Measurements from ENCODE around the gene ITGB8.

The ITGB8 gene

DNA sequence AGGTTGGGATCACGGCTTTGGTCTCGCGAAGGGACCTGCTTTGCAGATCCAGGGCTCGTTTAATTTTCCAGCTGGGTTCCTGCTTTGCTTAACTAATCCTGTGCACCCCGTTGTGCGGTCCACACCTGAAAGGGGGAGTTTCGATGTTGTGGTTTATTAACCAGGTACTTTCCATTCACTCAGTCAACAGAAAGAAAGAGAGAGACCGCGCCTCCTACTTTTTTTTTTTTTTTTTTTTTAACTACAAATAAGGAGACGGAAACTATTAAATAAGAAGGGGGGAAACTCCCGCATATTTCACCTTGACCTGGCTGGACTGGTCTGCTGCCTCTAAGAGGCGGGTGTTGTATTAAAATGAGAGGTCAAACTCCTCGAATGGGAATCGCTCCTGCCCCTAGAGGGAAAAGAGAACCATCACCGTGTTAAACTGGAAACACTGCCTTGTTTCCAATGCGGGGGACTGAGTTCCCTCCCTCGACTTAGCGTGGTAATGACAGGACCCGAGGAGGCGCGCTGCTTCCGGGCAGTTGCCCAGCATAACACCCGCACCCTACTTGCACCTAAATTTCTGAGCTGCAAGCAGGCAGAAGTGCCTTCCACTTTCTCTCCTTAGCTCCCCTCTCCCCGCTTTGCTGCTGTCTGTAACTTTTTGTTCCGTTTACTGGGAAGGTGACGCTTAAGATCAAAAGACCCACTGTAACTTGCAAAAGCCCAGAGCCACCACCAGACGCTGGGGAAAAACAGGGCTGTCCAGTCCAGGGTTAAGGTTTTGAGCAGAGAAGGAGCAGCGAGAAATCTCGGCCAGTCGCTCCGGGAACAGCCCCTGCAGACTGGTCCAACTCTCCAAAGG is 1.1 kb upstream of the ITGB8 start:
- Histone ChIP-seq H3K4me3 (ENCODE audit: low read depth in 1 of 2, low read length in 2 of 2) (no peak overlapping the region), H3K9me3 (ENCODE audit: insufficient read depth, low read length, severe bottlenecking) (no peaks in the 10 kb centered on the region), H3K27me3 (ENCODE audit: insufficient read depth, low read length, poor library complexity) (no peaks in the 10 kb centered on the region), H3K4me2 (ENCODE audit: insufficient read depth, low read length) (no peak overlapping the region), H2AFZ (ENCODE audit: low read depth, low read length) (no peak overlapping the region), H3K9ac (ENCODE audit: low read depth, low read length) (no peak overlapping the region), H4K20me1 (ENCODE audit: insufficient read depth, low read length) (no peaks in the 10 kb centered on the region), H3K27ac (ENCODE audit: low read length) (no peak overlapping the region), H3K4me1 (ENCODE audit: insufficient read depth, low read length) (no peaks in the 10 kb centered on the region), H3K36me3 (ENCODE audit: insufficient read depth, low read length) (no peaks in the 10 kb centered on the region), H3K79me2 (ENCODE audit: insufficient read depth, low read length) (no peaks in the 10 kb centered on the region)
- ATAC-seq (ENCODE audit: insufficient read depth, low read depth) (no peak), DNase-seq (no peak)
- no peak for TF ChIP-seq EZH2 (IDR thresholded peaks at IDR 0.05; ENCODE audit: borderline replicate concordance, low read depth, low read length, severe bottlenecking)
- TF ChIP-seq, protein P1, sequence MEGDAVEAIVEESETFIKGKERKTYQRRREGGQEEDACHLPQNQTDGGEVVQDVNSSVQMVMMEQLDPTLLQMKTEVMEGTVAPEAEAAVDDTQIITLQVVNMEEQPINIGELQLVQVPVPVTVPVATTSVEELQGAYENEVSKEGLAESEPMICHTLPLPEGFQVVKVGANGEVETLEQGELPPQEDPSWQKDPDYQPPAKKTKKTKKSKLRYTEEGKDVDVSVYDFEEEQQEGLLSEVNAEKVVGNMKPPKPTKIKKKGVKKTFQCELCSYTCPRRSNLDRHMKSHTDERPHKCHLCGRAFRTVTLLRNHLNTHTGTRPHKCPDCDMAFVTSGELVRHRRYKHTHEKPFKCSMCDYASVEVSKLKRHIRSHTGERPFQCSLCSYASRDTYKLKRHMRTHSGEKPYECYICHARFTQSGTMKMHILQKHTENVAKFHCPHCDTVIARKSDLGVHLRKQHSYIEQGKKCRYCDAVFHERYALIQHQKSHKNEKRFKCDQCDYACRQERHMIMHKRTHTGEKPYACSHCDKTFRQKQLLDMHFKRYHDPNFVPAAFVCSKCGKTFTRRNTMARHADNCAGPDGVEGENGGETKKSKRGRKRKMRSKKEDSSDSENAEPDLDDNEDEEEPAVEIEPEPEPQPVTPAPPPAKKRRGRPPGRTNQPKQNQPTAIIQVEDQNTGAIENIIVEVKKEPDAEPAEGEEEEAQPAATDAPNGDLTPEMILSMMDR (IDR thresholded peaks at IDR 0.05; ENCODE audit: borderline replicate concordance, extremely low read depth, low read length, poor library complexity, severe bottlenecking): no peak

DNA sequence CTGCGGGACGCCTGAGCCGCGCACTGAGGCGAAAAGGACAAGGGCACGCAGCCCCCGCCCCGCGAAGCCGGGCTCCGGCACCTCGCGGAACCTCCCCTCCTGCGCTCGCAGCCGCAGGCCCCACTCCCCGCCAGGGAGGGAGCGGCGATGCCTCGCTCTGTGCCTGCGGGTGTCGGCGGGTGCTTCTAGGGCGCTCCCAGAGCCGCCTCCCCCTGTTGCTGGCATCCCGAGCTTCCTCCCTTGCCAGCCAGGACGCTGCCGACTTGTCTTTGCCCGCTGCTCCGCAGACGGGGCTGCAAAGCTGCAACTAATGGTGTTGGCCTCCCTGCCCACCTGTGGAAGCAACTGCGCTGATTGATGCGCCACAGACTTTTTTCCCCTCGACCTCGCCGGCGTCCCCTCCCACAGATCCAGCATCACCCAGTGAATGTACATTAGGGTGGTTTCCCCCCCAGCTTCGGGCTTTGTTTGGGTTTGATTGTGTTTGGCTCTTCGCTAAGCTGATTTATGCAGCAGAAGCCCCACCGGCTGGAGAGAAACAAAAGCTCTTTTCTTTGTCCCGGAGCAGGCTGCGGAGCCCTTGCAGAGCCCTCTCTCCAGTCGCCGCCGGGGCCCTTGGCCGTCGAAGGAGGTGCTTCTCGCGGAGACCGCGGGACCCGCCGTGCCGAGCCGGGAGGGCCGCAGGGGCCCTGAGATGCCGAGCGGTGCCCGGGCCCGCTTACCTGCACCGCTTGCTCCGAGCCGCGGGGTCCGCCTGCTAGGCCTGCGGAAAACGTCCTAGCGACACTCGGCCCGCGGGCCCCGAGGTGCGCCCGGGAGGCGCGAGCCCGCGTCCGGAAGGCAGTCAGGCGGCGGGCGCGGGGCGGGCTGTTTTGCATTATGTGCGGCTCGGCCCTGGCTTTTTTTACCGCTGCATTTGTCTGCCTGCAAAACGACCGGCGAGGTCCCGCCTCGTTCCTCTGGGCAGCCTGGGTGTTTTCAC is 519 bp downstream of the ITGB8 start:
- Histone ChIP-seq H3K4me1 (ENCODE audit: insufficient read depth, low read length) (no peaks in the 10 kb centered on the region), H3K36me3 (ENCODE audit: insufficient read depth, low read length) (no peaks in the 10 kb centered on the region), H3K9me3 (ENCODE audit: insufficient read depth, low read length, severe bottlenecking) (no peaks in the 10 kb centered on the region), H2AFZ (ENCODE audit: low read depth, low read length) (no peak overlapping the region), H3K27ac (ENCODE audit: low read length) (no peak overlapping the region), H3K4me2 (ENCODE audit: insufficient read depth, low read length) (no peak overlapping the region), H3K4me3 (ENCODE audit: low read depth in 1 of 2, low read length in 2 of 2) (no peak overlapping the region), H4K20me1 (ENCODE audit: insufficient read depth, low read length) (no peaks in the 10 kb centered on the region), H3K79me2 (ENCODE audit: insufficient read depth, low read length) (no peaks in the 10 kb centered on the region), H3K27me3 (ENCODE audit: insufficient read depth, low read length, poor library complexity) (no peaks in the 10 kb centered on the region), H3K9ac (ENCODE audit: low read depth, low read length) (no peak overlapping the region)
- ATAC-seq (ENCODE audit: insufficient read depth, low read depth): no peak
- TF ChIP-seq EZH2 (IDR thresholded peaks at IDR 0.05; ENCODE audit: borderline replicate concordance, low read depth, low read length, severe bottlenecking): no peak
- TF ChIP-seq, protein P1 (IDR thresholded peaks at IDR 0.05; ENCODE audit: borderline replicate concordance, extremely low read depth, low read length, poor library complexity, severe bottlenecking): no peak
- no peak for DNase-seq

DNA sequence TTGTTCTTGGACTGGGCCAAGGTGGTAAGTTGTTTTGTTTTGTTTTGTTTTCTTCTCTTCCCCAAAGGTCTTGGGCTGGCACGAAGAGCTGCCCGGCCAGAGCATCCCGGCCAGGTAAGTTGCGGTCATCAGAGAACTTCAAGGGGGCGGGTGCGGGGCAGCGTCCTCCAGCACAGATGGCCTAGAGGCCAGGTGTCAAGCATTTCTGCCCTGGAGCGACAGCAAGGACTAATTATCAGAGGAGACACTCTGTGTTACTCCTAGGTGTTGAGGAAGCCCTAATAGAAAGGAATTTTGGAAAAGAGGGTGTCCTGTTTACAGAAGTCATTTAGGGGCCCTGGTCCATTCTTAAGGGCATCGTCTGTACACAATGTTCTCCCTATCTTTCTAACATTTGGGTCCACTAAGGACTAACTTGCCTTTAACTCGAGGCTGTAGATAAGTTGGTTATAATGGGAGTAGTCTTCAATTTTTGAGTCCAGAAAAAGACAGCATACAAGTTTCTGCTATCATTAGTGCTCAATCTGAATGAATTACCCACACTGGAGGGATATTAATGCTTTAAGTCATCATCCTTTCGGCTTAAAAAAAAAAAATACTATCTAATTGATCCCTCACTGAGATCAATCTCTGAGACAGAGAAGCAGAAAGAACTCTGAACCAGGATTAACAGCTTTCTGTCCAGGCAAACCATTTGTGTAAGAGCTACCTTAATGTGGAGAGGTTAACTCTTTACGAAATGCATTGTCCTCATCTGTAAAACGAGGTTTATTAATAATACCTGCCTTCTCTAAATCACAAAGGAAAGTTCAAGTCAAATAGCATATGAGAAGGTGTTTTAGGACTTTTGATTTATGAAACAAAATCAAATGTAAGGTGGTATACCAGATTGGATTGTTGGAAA is 1.5 kb downstream of the ITGB8 start:
- no peak for DNase-seq
- Histone ChIP-seq H3K27me3 (ENCODE audit: insufficient read depth, low read length, poor library complexity) (no peaks in the 10 kb centered on the region), H3K4me3 (ENCODE audit: low read depth in 1 of 2, low read length in 2 of 2) (no peak overlapping the region), H3K27ac (ENCODE audit: low read length) (no peak overlapping the region), H3K79me2 (ENCODE audit: insufficient read depth, low read length) (no peaks in the 10 kb centered on the region), H3K36me3 (ENCODE audit: insufficient read depth, low read length) (no peaks in the 10 kb centered on the region), H3K9me3 (ENCODE audit: insufficient read depth, low read length, severe bottlenecking) (no peaks in the 10 kb centered on the region), H2AFZ (ENCODE audit: low read depth, low read length) (no peak overlapping the region), H3K4me2 (ENCODE audit: insufficient read depth, low read length) (no peak overlapping the region), H3K9ac (ENCODE audit: low read depth, low read length) (no peak overlapping the region), H3K4me1 (ENCODE audit: insufficient read depth, low read length) (no peaks in the 10 kb centered on the region), H4K20me1 (ENCODE audit: insufficient read depth, low read length) (no peaks in the 10 kb centered on the region)
- TF ChIP-seq, protein P1 (IDR thresholded peaks at IDR 0.05; ENCODE audit: borderline replicate concordance, extremely low read depth, low read length, poor library complexity, severe bottlenecking): no peak
- TF ChIP-seq EZH2 (IDR thresholded peaks at IDR 0.05; ENCODE audit: borderline replicate concordance, low read depth, low read length, severe bottlenecking): no peak
- ATAC-seq (ENCODE audit: insufficient read depth, low read depth): no peak

All from DND-41 (cell line).